Suprapubic skin (tissue), 4 donors: Measurements from ENCODE around the gene AQR.

ENCODE experiments used
- POLR2A ChIP-seq, 2 donors: fragments of 450-650 bp; IDR thresholded peaks; one replicate each; pipeline ENCODE4 v1.6.1; 2017; ENCODE audit warnings: antibody characterized with exemption in 2 of 2, mild to moderate bottlenecking in 2 of 2, moderate library complexity in 2 of 2
- POLR2AphosphoS5 ChIP-seq, 3 donors: sonication (generic); formaldehyde crosslinking; IDR thresholded peaks; one replicate each; pipeline ENCODE4 v1.6.1; 2017; ENCODE audit warnings: antibody characterized with exemption in 3 of 3
- TF ChIP-seq, protein P1 (sequence below), 2 donors: fragments of 200-600 bp in 1 of 2; fragments of 450-650 bp in 1 of 2; sonication (generic) in 1 of 2; IDR thresholded peaks; one replicate each; pipeline ENCODE4 v1.5.1; 2016 to 2019; ENCODE audit warnings: antibody characterized with exemption in 2 of 2, mild to moderate bottlenecking in 1 of 2, moderate library complexity in 1 of 2

DNA sequence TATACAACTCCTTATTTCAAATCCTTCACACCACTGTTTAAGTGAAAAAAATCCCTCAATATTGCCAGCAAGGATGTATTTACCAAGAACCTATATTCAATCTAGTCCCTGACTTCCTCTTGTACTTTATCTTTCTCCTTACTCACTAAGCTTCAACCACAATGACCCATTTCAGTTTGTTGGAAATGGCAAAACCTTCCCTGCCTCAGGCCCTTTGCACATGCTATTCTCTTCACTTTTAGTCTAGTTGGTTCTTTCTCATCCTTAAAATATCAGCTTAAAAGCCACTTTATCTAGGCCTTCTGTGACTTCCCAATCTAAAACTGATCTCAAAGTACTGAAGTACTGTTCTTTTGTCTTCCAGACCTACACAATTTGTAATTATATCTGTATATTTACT, 92.9 kb downstream of the AQR start:
- TF ChIP-seq, protein P1, sequence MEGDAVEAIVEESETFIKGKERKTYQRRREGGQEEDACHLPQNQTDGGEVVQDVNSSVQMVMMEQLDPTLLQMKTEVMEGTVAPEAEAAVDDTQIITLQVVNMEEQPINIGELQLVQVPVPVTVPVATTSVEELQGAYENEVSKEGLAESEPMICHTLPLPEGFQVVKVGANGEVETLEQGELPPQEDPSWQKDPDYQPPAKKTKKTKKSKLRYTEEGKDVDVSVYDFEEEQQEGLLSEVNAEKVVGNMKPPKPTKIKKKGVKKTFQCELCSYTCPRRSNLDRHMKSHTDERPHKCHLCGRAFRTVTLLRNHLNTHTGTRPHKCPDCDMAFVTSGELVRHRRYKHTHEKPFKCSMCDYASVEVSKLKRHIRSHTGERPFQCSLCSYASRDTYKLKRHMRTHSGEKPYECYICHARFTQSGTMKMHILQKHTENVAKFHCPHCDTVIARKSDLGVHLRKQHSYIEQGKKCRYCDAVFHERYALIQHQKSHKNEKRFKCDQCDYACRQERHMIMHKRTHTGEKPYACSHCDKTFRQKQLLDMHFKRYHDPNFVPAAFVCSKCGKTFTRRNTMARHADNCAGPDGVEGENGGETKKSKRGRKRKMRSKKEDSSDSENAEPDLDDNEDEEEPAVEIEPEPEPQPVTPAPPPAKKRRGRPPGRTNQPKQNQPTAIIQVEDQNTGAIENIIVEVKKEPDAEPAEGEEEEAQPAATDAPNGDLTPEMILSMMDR (IDR thresholded peaks at IDR 0.05) = no peak
- TF ChIP-seq POLR2A (IDR thresholded peaks at IDR 0.05) (no peak), POLR2AphosphoS5 (IDR thresholded peaks at IDR 0.05) (no peak)
